NCI-H1417 (cell line): ENCODE data around the gene OR1E1.
A peak's percentile ranks its signal among the peaks of the same experiment; 100 is the strongest.
"Not testable (repeated sequence)": the region's sequence is repeated elsewhere in the genome, so short reads cannot be mapped to it uniquely, and the experiment has no call there.

Experiments used
- DNase-seq, 3 experiments: peaks; one replicate each; lab custom pipeline; 2025; lab: John Stamatoyannopoulos, UW

OR1E1 gene, protein sequence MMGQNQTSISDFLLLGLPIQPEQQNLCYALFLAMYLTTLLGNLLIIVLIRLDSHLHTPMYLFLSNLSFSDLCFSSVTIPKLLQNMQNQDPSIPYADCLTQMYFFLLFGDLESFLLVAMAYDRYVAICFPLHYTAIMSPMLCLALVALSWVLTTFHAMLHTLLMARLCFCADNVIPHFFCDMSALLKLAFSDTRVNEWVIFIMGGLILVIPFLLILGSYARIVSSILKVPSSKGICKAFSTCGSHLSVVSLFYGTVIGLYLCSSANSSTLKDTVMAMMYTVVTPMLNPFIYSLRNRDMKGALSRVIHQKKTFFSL

GRCh38 chr17:3398310-3398709 is at the start of gene OR1E1:
OR1E1 (minus strand) TSS chr17:3398410; CDS start chr17:3398410, 0 bp downstream.
- no peak for DNase-seq

- peak in 1 of 3 experiments; percentile 0 for DNase-seq
Measured at GRCh38 chr17:3447625-3448024, 49.4 kb upstream of the OR1E1 start.

DNA sequence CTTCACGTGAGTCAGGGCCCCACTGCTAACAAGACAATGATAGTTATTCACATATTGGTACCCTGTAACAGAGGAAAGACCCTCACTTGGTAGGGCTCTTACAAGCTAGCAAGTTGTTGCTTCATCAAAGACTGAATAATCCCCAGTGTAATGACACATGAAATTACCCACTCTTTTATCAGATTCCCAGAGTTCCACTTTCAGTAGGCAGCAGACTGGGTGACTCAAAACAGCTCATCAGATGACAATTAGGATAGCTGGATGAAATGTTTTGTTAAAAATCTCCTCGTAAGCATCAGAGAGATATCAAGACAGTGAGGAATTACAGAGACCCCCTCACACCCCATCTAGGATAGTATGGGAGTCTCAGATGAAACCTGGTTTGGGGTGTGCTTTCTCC is 42.2 kb upstream of the OR1E1 start:
- DNase-seq = no peak

DNA sequence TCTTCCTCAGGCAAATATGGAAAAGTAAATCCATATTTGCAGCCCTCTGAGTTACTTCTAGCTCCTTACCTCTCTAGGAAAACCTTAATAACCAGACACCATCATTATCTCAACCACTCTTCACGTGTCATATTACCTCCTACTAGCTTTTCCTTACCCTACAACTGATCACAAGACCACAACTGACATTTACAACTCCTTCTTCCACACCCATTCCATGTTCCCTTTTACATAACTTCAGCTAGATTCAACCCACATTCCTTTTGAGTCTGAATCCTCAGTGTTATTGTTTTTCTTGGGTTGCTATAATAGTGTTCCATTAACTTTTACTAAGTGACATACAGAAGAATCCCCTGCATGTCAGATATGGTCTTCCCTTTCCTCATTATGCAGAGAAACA is 40.2 kb upstream of the OR1E1 start:
- no peak for DNase-seq

DNA sequence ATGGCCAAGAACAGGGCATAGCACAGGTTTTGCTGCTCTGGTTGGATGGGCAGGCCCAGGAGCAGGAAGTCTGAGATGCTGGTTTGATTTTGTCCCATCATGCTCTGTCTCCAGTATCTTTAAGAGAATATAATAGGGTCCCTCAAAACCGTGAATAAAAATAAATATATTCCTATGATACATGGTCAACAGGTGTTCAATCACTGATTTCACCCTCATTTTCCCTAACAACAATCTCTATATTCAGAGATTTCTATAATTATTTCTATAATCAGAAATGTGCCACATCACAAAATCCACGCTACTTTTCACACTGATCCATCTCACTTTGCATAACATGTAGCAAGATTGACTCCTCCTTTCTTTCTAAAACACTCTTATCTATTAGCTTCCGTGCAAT is 35.5 kb upstream of the OR1E1 start, which contains the start of gene OR1E2:
Gene OR1E2, minus strand, starts transcription at position 101 of the 400 bp plus-strand sequence. Its CDS starts 0 bp downstream, at position 101.
- no peak for DNase-seq

GRCh38 chr17:3433215-3433614 is 35.0 kb upstream of the OR1E1 start:
- DNase-seq = not testable (repeated sequence)

- DNase-seq = no peak
Measured at GRCh38 chr17:3418222-3418621, 20.0 kb upstream of the OR1E1 start.

DNA sequence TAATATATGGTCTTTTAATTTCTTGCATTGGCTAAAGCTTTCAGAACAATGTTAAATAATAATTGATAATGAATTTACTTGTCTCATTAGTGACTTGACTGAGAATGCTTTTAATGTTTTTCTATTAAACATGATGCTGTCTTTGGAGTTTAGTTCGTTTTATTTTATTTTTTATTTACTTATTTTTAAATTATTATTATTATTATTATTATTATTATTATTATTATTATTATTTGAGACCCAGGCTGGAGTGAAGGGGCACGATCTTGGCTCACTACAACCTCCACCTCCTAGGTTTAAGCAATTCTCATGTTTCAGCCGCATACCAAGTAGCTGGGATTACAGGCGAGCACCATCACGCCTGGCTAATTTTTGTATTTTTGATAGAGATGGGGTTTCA is 17.4 kb upstream of the OR1E1 start:
- no peak for DNase-seq

DNA sequence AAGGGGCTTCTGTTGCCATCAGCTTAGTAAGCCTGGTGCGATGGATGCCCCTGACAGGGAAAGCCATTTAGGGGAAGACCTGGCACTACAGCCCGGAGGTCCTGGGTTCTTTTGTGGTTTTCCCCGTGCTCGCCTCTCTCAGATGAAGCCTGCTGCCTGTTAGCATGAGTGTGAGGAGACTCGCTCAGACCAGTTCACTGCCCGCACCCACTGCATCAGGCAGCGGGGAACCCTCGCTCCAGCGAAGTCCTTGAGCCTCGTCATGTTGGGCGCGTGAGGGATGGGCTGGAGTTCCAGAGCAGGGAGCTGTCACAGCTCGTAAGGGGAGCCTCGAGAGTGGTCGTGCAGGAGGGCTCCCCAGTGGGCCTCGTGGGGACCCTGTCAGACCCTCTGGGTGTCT is 14.0 kb upstream of the OR1E1 start:
- not testable (repeated sequence) for DNase-seq

DNA sequence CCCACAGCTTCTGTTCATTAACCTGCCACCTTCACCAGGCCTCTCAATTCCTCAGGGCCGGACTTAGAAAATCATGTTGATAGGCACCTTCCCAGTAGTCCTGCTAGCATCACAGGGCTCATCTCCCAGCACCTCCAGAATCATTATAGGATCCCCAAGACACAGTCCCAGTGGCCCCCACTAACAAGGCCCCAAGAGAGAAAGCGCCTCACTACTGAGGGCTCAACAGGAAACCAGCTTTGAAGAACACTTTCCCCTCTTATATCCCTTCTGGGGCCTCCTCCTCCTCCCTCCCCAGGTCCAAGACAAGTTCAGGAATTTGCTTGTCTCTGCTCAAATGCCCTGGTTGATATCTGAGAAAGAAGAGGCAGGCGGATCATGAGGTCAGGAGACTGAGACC is 12.9 kb upstream of the OR1E1 start, which contains the start of gene OR3A3:
Gene OR3A3, plus strand, starts transcription at position 301 of the 400 bp plus-strand sequence.
- DNase-seq = no peak

- not testable (repeated sequence) for DNase-seq
Measured at GRCh38 chr17:3403856-3404255, 5.6 kb upstream of the OR1E1 start.

GRCh38 chr17:3401786-3402185 is 3.6 kb upstream of the OR1E1 start:
- DNase-seq = no peak

GRCh38 chr17:3400055-3400454 is 1.8 kb upstream of the OR1E1 start:
- no peak for DNase-seq

- DNase-seq = not testable (repeated sequence)
Measured at GRCh38 chr17:3397801-3398200, 409 bp downstream of the OR1E1 start.

GRCh38 chr17:3389791-3390190 is 8.4 kb downstream of the OR1E1 start:
- no peak for DNase-seq

DNA sequence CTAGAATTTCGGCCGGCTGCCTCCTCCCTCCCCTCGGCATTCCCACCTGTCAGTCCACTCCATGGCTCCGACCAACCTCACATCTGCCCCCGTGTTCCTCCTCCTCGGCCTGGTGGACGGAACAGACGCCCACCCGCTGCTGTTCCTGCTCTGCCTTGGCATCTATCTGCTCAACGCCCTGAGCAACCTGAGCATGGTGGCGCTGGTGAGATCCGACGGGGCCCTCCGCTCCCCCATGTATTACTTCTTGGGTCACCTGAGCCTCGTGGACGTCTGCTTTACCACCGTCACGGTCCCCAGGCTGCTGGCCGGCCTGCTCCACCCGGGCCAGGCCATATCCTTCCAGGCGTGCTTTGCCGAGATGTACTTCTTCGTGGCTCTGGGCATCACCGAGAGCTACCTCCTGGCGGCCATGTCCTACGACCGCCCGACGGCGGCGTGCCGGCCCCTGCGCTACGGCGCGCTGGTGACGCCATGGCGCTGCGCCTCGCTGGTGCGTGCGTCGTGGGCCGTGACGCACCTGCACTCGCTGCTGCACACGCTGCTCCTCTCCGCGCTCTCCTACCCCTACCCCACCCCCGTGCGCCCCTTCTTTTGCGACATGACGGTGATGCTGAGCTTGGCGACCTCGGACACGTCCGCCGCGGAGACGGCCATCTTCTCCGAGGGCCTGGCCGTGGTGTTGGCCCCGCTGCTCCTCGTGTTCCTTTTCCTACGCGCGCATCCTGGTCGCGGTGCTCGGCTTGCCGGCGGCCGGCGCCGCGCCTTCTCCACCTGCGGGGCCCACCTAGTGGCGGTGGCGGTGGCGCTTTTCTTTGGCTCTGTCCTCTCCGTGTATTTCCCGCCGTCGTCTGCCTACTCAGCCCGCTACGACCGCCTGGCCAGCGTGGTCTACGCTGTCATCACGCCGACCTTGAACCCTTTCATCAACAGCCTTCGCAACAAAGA is 12.1 kb downstream of the OR1E1 start, which contains the start of gene OR3A2:
Gene OR3A2, minus strand, starts transcription at position 440 of the 948 bp plus-strand sequence.
- DNase-seq = no peak

GRCh38 chr17:3381957-3382356 is 16.3 kb downstream of the OR1E1 start:
- no peak for DNase-seq

GRCh38 chr17:3378321-3378720 is 19.9 kb downstream of the OR1E1 start:
- no peak for DNase-seq

DNA sequence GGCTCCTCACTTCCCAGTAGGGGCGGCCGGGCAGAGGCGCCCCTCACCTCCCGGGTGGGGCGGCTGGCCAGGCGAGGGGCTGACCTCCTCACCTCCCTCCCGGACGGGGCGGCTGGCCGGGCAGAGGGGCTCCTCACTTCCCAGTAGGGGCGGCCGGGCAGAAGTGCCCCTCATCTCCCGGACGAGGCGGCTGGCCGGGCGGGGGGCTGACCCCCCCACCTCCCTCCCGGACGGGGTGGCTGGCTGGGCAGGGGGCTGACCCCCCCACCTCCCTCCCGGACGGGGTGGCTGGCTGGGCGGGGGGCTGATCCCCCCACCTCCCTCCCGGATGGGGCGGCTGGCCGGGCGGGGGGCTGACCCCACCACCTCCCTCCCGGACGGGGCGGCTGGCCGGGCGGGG is 27.0 kb downstream of the OR1E1 start:
- not testable (repeated sequence) for DNase-seq
